Smooth muscle cell (in vitro differentiated cells): ENCODE data around the gene SERP2. TPM values are rescaled to one million over a fixed set of nuclear protein-coding genes. Genes with fewer than 3 reads are reported as not detected.

Source experiments
- DNase-seq: peaks from one replicate; lab custom pipeline; 2025; ENCODE audit not compliant: unreplicated experiment; lab: John Stamatoyannopoulos, UW
- H2AFZ ChIP-seq: fragments of 200-600 bp; sonication (generic); 2 replicates; pipeline ENCODE4 v1.6.0; 2016; ENCODE audit warnings: antibody characterized with exemption, low read depth, mild to moderate bottlenecking
- H3F3A ChIP-seq: fragments of 200-600 bp; sonication (generic); 2 replicates; pipeline ENCODE4 v1.6.0; 2017; ENCODE audit warnings: antibody characterized with exemption, low read depth
- H3K27ac ChIP-seq: fragments of 200-600 bp; sonication (generic); 2 replicates; pipeline ENCODE4 v1.5.1; 2016; ENCODE audit warnings: low read depth, mild to moderate bottlenecking
- H3K27me3 ChIP-seq: fragments of 200-600 bp; sonication (generic); 2 replicates; pipeline ENCODE4 v1.6.1; 2016; ENCODE audit warnings: low read depth, mild to moderate bottlenecking
- H3K36me3 ChIP-seq: fragments of 200-600 bp; sonication (generic); 2 replicates; pipeline ENCODE4 v1.5.1; 2016; ENCODE audit warnings: low read depth
- H3K4me1 ChIP-seq: fragments of 200-600 bp; sonication (generic); 2 replicates; pipeline ENCODE4 v1.5.1; 2016; ENCODE audit warnings: low read depth
- H3K4me2 ChIP-seq: fragments of 200-600 bp; sonication (generic); 2 replicates; pipeline ENCODE4 v1.6.0; 2016; ENCODE audit warnings: mild to moderate bottlenecking
- H3K4me3 ChIP-seq: fragments of 200-600 bp; sonication (generic); 2 replicates; pipeline ENCODE4 v1.5.1; 2016; ENCODE audit warnings: mild to moderate bottlenecking
- H3K79me2 ChIP-seq: fragments of 200-600 bp; sonication (generic); 2 replicates; pipeline ENCODE4 v1.6.0; 2016; ENCODE audit warnings: low read depth, mild to moderate bottlenecking
- H3K9ac ChIP-seq: fragments of 200-600 bp; sonication (generic); 2 replicates; pipeline ENCODE4 v1.6.0; 2016; ENCODE audit warnings: low read depth
- H3K9me3 ChIP-seq: fragments of 200-600 bp; sonication (generic); replicated peaks from 2 replicates; pipeline ENCODE4 v1.5.1; 2016; ENCODE audit warnings: low read depth
- H4K20me1 ChIP-seq: fragments of 200-600 bp; sonication (generic); 2 replicates; pipeline ENCODE4 v1.6.0; 2016; ENCODE audit warnings: low read depth
- WGBS: methylation state at CpG from one replicate; pipeline ENCODE4 v1.1.7; 2016; ENCODE audit warnings: low lambda C conversion rate; 5-methylcytosine and 5-hydroxymethylcytosine counted together
- polyA plus RNA-seq: library from polyadenylated mRNA; unstranded; fragments of >200 nt; fragmentation: Nextera tagmentation; extraction: Ambion mirVana; gene quantifications from 2 replicates; pipeline ENCODE4 v1.2.1, GENCODE V29; 2016
- total RNA-seq: library from RNA; depleted of rRNA; stranded (reverse); fragments of >200 nt; gene quantifications from 2 replicates; pipeline ENCODE4 v1.2.3, GENCODE V29; 2014
- TF ChIP-seq, protein P1 (sequence below): fragments of 200-600 bp; sonication (generic); IDR thresholded peaks from 2 replicates; pipeline ENCODE4 v1.5.1; 2017; ENCODE audit warnings: borderline replicate concordance, mild to moderate bottlenecking, antibody characterized with exemption; ENCODE audit not compliant: insufficient read depth, poor library complexity, severe bottlenecking

Gene SERP2
- total and polyA plus RNA-seq, 2 experiments from 2014 or later = 1.8 to 2.1 TPM

DNA sequence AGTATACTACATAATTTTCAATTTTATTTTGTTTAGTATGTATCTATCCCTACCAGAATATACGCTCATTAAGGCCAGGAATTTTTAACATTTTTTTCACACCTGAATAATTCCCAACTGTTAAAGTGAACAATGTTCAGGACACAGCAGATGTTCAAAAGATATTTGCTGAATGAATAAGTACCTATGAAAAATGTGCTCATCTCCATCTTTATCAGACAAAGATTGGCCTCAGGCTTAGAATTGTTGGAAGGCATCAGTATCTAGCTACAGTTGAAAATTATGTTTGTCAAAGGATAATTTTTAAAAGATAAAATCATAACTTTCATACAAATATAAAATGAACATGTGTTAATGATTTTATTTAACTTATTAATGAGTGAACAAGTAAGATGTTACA is 30.9 kb upstream of the SERP2 start:
- TF ChIP-seq, protein P1, sequence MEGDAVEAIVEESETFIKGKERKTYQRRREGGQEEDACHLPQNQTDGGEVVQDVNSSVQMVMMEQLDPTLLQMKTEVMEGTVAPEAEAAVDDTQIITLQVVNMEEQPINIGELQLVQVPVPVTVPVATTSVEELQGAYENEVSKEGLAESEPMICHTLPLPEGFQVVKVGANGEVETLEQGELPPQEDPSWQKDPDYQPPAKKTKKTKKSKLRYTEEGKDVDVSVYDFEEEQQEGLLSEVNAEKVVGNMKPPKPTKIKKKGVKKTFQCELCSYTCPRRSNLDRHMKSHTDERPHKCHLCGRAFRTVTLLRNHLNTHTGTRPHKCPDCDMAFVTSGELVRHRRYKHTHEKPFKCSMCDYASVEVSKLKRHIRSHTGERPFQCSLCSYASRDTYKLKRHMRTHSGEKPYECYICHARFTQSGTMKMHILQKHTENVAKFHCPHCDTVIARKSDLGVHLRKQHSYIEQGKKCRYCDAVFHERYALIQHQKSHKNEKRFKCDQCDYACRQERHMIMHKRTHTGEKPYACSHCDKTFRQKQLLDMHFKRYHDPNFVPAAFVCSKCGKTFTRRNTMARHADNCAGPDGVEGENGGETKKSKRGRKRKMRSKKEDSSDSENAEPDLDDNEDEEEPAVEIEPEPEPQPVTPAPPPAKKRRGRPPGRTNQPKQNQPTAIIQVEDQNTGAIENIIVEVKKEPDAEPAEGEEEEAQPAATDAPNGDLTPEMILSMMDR = no peak
- no peak overlapping the region for H3K4me2 ChIP-seq
- no peaks in the 10 kb centered on the region for H3K27me3 ChIP-seq
- 95% methylated on average over 1 of the region's 1 CpG for WGBS
- H3K79me2 ChIP-seq = no peaks in the 10 kb centered on the region
- H3K4me3 ChIP-seq = no peak overlapping the region
- no peaks in the 10 kb centered on the region for H3F3A ChIP-seq
- no peaks in the 10 kb centered on the region for H3K9me3 ChIP-seq
- H3K4me1 ChIP-seq = no peaks in the 10 kb centered on the region
- no peaks in the 10 kb centered on the region for H3K36me3 ChIP-seq
- no peak overlapping the region for H3K27ac ChIP-seq
- no peak for DNase-seq
- no peak overlapping the region for H2AFZ ChIP-seq
- H4K20me1 ChIP-seq = no peaks in the 10 kb centered on the region
- no peak overlapping the region for H3K9ac ChIP-seq

DNA sequence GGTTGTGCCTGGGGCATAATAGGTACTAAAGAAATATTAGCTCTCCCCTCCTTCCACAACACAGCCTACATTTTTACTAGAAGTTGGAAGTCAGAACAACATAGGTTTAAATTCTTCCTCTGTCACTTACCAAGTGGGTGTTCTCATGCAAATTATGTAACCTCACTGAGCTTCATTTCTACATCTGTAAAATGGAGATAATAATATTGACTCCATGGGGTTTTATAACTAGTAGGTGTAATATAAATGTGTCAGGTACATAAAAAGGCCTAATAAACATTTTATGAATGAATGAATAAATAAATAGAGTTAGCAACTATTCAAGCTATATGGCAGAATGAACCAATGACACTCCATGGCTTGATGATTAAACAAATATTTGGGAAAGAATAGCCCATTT is 27.1 kb upstream of the SERP2 start:
- no peak overlapping the region for H3K4me3 ChIP-seq
- no peak for DNase-seq
- no peak overlapping the region for H3K4me2 ChIP-seq
- no peaks in the 10 kb centered on the region for H3K4me1 ChIP-seq
- no peaks in the 10 kb centered on the region for H3K27me3 ChIP-seq
- H2AFZ ChIP-seq = no peak overlapping the region
- peaks cover 3% of the 10 kb centered on the region for H3F3A ChIP-seq
- TF ChIP-seq, protein P1 = no peak
- H3K27ac ChIP-seq = no peak overlapping the region
- H3K9ac ChIP-seq = no peak overlapping the region
- no peaks in the 10 kb centered on the region for H3K79me2 ChIP-seq
- no peaks in the 10 kb centered on the region for H3K36me3 ChIP-seq
- no peaks in the 10 kb centered on the region for H3K9me3 ChIP-seq
- no peaks in the 10 kb centered on the region for H4K20me1 ChIP-seq

DNA sequence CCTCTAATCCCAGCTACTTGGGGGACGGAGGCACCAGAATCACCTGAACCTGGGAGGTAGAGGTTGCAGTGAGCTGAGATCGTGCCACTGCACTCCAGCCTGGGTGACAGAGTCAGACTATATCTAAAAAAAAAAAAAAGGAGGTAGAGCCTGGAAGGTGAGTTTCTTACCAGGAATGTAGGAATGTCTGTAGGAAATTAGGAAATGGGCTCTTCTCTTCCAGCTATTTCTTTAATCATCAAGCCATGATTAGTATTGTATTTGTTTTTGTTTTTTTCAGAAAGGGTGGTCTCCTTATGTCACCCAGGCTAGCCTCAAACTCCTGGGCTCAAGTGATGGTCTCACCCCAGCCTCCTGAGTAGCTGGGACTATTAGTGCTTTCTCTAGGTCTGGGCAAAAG is 26.3 kb upstream of the SERP2 start:
- H3K36me3 ChIP-seq = no peaks in the 10 kb centered on the region
- no peak for DNase-seq

DNA sequence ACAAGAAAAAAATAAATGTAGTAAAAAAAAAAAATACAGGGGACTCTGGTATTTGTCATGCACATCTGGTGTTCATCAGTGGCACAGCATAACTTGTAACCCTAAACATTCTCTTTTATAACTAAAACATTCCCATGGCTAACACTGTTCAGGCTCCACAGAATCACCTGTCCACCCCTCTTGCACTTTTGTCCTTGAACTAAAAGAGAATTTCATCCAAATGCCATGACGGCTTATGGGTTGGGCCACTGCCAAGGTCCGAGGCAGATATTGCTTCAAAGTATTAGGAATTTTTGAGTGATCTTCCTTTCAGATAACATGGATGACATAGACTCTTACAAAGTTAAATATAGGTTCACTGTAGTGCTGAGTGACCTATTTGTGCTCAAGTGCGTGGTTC is 25.7 kb upstream of the SERP2 start:
- TF ChIP-seq, protein P1 = no peak
- H3K79me2 ChIP-seq = no peaks in the 10 kb centered on the region
- H3F3A ChIP-seq = peaks cover 3% of the 10 kb centered on the region
- H3K36me3 ChIP-seq = no peaks in the 10 kb centered on the region
- H4K20me1 ChIP-seq = no peaks in the 10 kb centered on the region
- no peak overlapping the region for H3K9ac ChIP-seq
- DNase-seq = no peak
- H3K4me2 ChIP-seq = peak overlapping the region; percentile 4
- H3K4me3 ChIP-seq = no peak overlapping the region
- H3K27ac ChIP-seq = no peak overlapping the region
- WGBS = 43% methylated on average over 3 of the region's 3 CpGs
- H3K4me1 ChIP-seq = no peaks in the 10 kb centered on the region
- H3K9me3 ChIP-seq = no peaks in the 10 kb centered on the region
- no peak overlapping the region for H2AFZ ChIP-seq
- H3K27me3 ChIP-seq = no peaks in the 10 kb centered on the region

More for the DNA sequence above, 26.3 kb upstream of the SERP2 start:
- Histone ChIP-seq H3K79me2 (no peaks in the 10 kb centered on the region), H3K9ac (no peak overlapping the region), H2AFZ (no peak overlapping the region), H3K4me1 (no peaks in the 10 kb centered on the region), H3K27me3 (no peaks in the 10 kb centered on the region), H3K9me3 (no peaks in the 10 kb centered on the region), H4K20me1 (no peaks in the 10 kb centered on the region), H3F3A (peaks cover 3% of the 10 kb centered on the region), H3K27ac (no peak overlapping the region), H3K4me3 (no peak overlapping the region), H3K4me2 (no peak overlapping the region)
- WGBS = 91% methylated on average over 2 of the region's 2 CpGs
- TF ChIP-seq, protein P1 = no peak
